Measurements from ENCODE around the gene PLAU. TPM values are rescaled to one million over a fixed set of nuclear protein-coding genes. Genes with fewer than 3 reads are reported as not detected.

PLAU gene
- total RNA-seq, 1 donor from 2014 or later: 0.59 TPM

GRCh38 chr10:73953665-73954064, 42.7 kb downstream of the PLAU start:
- H3K27ac Mint-ChIP-seq (ENCODE audit: unreplicated experiment): no peak overlapping the region
- H3K9me3 Mint-ChIP-seq (ENCODE audit: unreplicated experiment): peaks cover 4% of the 10 kb centered on the region
- TF ChIP-seq, protein P1, sequence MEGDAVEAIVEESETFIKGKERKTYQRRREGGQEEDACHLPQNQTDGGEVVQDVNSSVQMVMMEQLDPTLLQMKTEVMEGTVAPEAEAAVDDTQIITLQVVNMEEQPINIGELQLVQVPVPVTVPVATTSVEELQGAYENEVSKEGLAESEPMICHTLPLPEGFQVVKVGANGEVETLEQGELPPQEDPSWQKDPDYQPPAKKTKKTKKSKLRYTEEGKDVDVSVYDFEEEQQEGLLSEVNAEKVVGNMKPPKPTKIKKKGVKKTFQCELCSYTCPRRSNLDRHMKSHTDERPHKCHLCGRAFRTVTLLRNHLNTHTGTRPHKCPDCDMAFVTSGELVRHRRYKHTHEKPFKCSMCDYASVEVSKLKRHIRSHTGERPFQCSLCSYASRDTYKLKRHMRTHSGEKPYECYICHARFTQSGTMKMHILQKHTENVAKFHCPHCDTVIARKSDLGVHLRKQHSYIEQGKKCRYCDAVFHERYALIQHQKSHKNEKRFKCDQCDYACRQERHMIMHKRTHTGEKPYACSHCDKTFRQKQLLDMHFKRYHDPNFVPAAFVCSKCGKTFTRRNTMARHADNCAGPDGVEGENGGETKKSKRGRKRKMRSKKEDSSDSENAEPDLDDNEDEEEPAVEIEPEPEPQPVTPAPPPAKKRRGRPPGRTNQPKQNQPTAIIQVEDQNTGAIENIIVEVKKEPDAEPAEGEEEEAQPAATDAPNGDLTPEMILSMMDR (IDR thresholded peaks at IDR 0.05; ENCODE audit: partially characterized antibody, unreplicated experiment): no peak
- no peak for DNase-seq
- H3K4me3 Mint-ChIP-seq (ENCODE audit: unreplicated experiment): no peak overlapping the region
- H3K27me3 Mint-ChIP-seq (ENCODE audit: unreplicated experiment): no peaks in the 10 kb centered on the region
- no peaks in the 10 kb centered on the region for H3K36me3 Mint-ChIP-seq (ENCODE audit: unreplicated experiment)
- H3K4me1 Mint-ChIP-seq (ENCODE audit: low read depth, unreplicated experiment): peaks cover 1% of the 10 kb centered on the region

GRCh38 chr10:73954737-73955136, 43.8 kb downstream of the PLAU start:
- TF ChIP-seq, protein P1 (IDR thresholded peaks at IDR 0.05; ENCODE audit: partially characterized antibody, unreplicated experiment): no peak
- Mint-ChIP-seq H3K4me1 (ENCODE audit: low read depth, unreplicated experiment) (peaks cover 1% of the 10 kb centered on the region), H3K27me3 (ENCODE audit: unreplicated experiment) (peaks cover 1% of the 10 kb centered on the region)

GRCh38 chr10:73955719-73956118, 44.8 kb downstream of the PLAU start:
- Mint-ChIP-seq H3K4me3 (ENCODE audit: unreplicated experiment) (no peak overlapping the region), H3K4me1 (ENCODE audit: low read depth, unreplicated experiment) (peaks cover 1% of the 10 kb centered on the region), H3K36me3 (ENCODE audit: unreplicated experiment) (no peaks in the 10 kb centered on the region), H3K27ac (ENCODE audit: unreplicated experiment) (no peak overlapping the region), H3K27me3 (ENCODE audit: unreplicated experiment) (peaks cover 1% of the 10 kb centered on the region), H3K9me3 (ENCODE audit: unreplicated experiment) (peaks cover 4% of the 10 kb centered on the region)
- TF ChIP-seq, protein P1 (IDR thresholded peaks at IDR 0.05; ENCODE audit: partially characterized antibody, unreplicated experiment): no peak
- DNase-seq: no peak

More at GRCh38 chr10:73954737-73955136, 43.8 kb downstream of the PLAU start:
- no peak overlapping the region for H3K4me3 Mint-ChIP-seq (ENCODE audit: unreplicated experiment)
- no peak for DNase-seq
- H3K27ac Mint-ChIP-seq (ENCODE audit: unreplicated experiment): no peak overlapping the region
- H3K36me3 Mint-ChIP-seq (ENCODE audit: unreplicated experiment): no peaks in the 10 kb centered on the region
- peaks cover 4% of the 10 kb centered on the region for H3K9me3 Mint-ChIP-seq (ENCODE audit: unreplicated experiment)

- H3K27ac Mint-ChIP-seq (ENCODE audit: unreplicated experiment): no peak overlapping the region
- no peaks in the 10 kb centered on the region for H3K4me1 Mint-ChIP-seq (ENCODE audit: low read depth, unreplicated experiment)
- TF ChIP-seq, protein P1 (IDR thresholded peaks at IDR 0.05; ENCODE audit: partially characterized antibody, unreplicated experiment): no peak
- DNase-seq: no peak
- H3K9me3 Mint-ChIP-seq (ENCODE audit: unreplicated experiment): peaks cover 4% of the 10 kb centered on the region
- peaks cover 1% of the 10 kb centered on the region for H3K27me3 Mint-ChIP-seq (ENCODE audit: unreplicated experiment)
- H3K36me3 Mint-ChIP-seq (ENCODE audit: unreplicated experiment): no peaks in the 10 kb centered on the region
- H3K4me3 Mint-ChIP-seq (ENCODE audit: unreplicated experiment): no peak overlapping the region
Observed at GRCh38 chr10:73956476-73957359, 45.8 kb downstream of the PLAU start.

Data from glutamatergic neuron (in vitro differentiated cells).